HUES6 (cell line): ENCODE results near the gene DSTN.

Experiments
- H3K27ac ChIP-seq: 2 replicates; pipeline ENCODE4 v1.7.0; 2013; ENCODE audit warnings: low read depth, mild to moderate bottlenecking, low read length, inconsistent platforms
- H3K27me3 ChIP-seq: 2 replicates; pipeline ENCODE4 v1.6.1; 2013; ENCODE audit warnings: low read length; ENCODE audit not compliant: control insufficient read depth, insufficient read depth
- H3K36me3 ChIP-seq: 2 replicates; pipeline ENCODE4 v1.6.1; 2013; ENCODE audit warnings: low read length; ENCODE audit not compliant: control insufficient read depth, insufficient read depth
- H3K4me1 ChIP-seq: 2 replicates; pipeline ENCODE4 v1.6.1; 2013; ENCODE audit warnings: low read length; ENCODE audit not compliant: control insufficient read depth, insufficient read depth
- H3K4me3 ChIP-seq: 2 replicates; pipeline ENCODE4 v1.5.1; 2013; ENCODE audit warnings: low read depth, low read length
- H3K9ac ChIP-seq: one replicate; pipeline ENCODE4 v1.6.1; 2013; ENCODE audit warnings: mild to moderate bottlenecking, low read length
- H3K9me3 ChIP-seq: 2 replicates; pipeline ENCODE4 v1.6.1; 2013; ENCODE audit warnings: low read depth, low read length; ENCODE audit not compliant: control insufficient read depth, insufficient read depth

The DSTN gene

GRCh38 chr20:17565169-17565845 lies 4.6 kb upstream of the DSTN start:
- H3K36me3 ChIP-seq, result no peaks in the 10 kb centered on the region
- H3K27me3 ChIP-seq, result no peaks in the 10 kb centered on the region
- no peak overlapping the region for H3K9ac ChIP-seq
- H3K4me1 ChIP-seq, result peaks cover 12% of the 10 kb centered on the region
- H3K9me3 ChIP-seq, result peaks cover 4% of the 10 kb centered on the region; the same call in 1 of the 2 replicates
- no peak overlapping the region for H3K4me3 ChIP-seq
- no peak overlapping the region for H3K27ac ChIP-seq

- no peak overlapping the region for H3K27ac ChIP-seq
- H3K9ac ChIP-seq, result no peak overlapping the region
- H3K4me1 ChIP-seq, result peaks cover 16% of the 10 kb centered on the region
- H3K27me3 ChIP-seq, result no peaks in the 10 kb centered on the region
- H3K4me3 ChIP-seq, result no peak overlapping the region
- H3K9me3 ChIP-seq, result peaks cover 4% of the 10 kb centered on the region; the same call in 1 of the 2 replicates
- H3K36me3 ChIP-seq, result no peaks in the 10 kb centered on the region
Observed at GRCh38 chr20:17566345-17566744, 3.5 kb upstream of the DSTN start.

- Histone ChIP-seq H3K4me3 (peak overlapping the region; percentile 78), H3K9ac (peak overlapping the region; percentile 90), H3K27me3 (no peaks in the 10 kb centered on the region), H3K9me3 (peaks cover 4% of the 10 kb centered on the region; the same call in 1 of the 2 replicates), H3K27ac (peak overlapping the region; percentile 94; the same call in 1 of the 2 replicates), H3K36me3 (no peaks in the 10 kb centered on the region), H3K4me1 (peaks cover 27% of the 10 kb centered on the region)
Observed at GRCh38 chr20:17568045-17568788, 1.7 kb upstream of the DSTN start.

GRCh38 chr20:17568972-17569521 lies 828 bp upstream of the DSTN start:
- H3K27ac ChIP-seq, result peak overlapping the region; percentile 94
- H3K36me3 ChIP-seq, result no peaks in the 10 kb centered on the region
- no peaks in the 10 kb centered on the region for H3K27me3 ChIP-seq
- H3K4me3 ChIP-seq, result peak overlapping the region; percentile 78
- H3K9ac ChIP-seq, result peak overlapping the region; percentile 90
- H3K4me1 ChIP-seq, result peaks cover 34% of the 10 kb centered on the region
- peaks cover 4% of the 10 kb centered on the region; the same call in 1 of the 2 replicates for H3K9me3 ChIP-seq

- peaks cover 45% of the 10 kb centered on the region for H3K4me1 ChIP-seq
- H3K27me3 ChIP-seq, result no peaks in the 10 kb centered on the region
- H3K27ac ChIP-seq, result peak overlapping the region; percentile 92
- H3K9me3 ChIP-seq, result peaks cover 4% of the 10 kb centered on the region; the same call in 1 of the 2 replicates
- H3K36me3 ChIP-seq, result no peaks in the 10 kb centered on the region
- H3K4me3 ChIP-seq, result peak overlapping the region; percentile 78
- H3K9ac ChIP-seq, result peak overlapping the region; percentile 88
Observed at GRCh38 chr20:17570347-17571152, 675 bp downstream of the DSTN start.

GRCh38 chr20:17571153-17571527 lies 1.3 kb downstream of the DSTN start:
- H3K9ac ChIP-seq, result peak overlapping the region; percentile 88
- no peaks in the 10 kb centered on the region for H3K27me3 ChIP-seq
- peak overlapping the region; percentile 78 for H3K4me3 ChIP-seq
- peaks cover 4% of the 10 kb centered on the region; the same call in 1 of the 2 replicates for H3K9me3 ChIP-seq
- H3K27ac ChIP-seq, result no peak overlapping the region
- H3K36me3 ChIP-seq, result no peaks in the 10 kb centered on the region
- H3K4me1 ChIP-seq, result peaks cover 50% of the 10 kb centered on the region

- Histone ChIP-seq H3K4me3 (peak overlapping the region; percentile 78), H3K9ac (peak overlapping the region; percentile 40), H3K27ac (no peak overlapping the region)
Observed at GRCh38 chr20:17572034-17572638, 2.3 kb downstream of the DSTN start.

GRCh38 chr20:17573463-17573862 lies 3.6 kb downstream of the DSTN start:
- Histone ChIP-seq H3K27ac (no peak overlapping the region), H3K4me1 (peaks cover 43% of the 10 kb centered on the region), H3K9ac (no peak overlapping the region), H3K4me3 (no peak overlapping the region), H3K9me3 (no peaks in the 10 kb centered on the region), H3K36me3 (0 out of 2 replicates have a peak, but pooled peaks cover 2% of the 10 kb centered on the region), H3K27me3 (no peaks in the 10 kb centered on the region)

More at GRCh38 chr20:17572034-17572638, 2.3 kb downstream of the DSTN start:
- Histone ChIP-seq H3K27me3 (no peaks in the 10 kb centered on the region), H3K4me1 (peaks cover 50% of the 10 kb centered on the region), H3K9me3 (no peaks in the 10 kb centered on the region), H3K36me3 (no peaks in the 10 kb centered on the region)

GRCh38 chr20:17576215-17576614 lies 6.3 kb downstream of the DSTN start:
- Histone ChIP-seq H3K4me3 (no peak overlapping the region), H3K36me3 (0 out of 2 replicates have a peak, but pooled peaks cover 2% of the 10 kb centered on the region), H3K9me3 (no peaks in the 10 kb centered on the region), H3K9ac (no peak overlapping the region), H3K27ac (no peak overlapping the region), H3K4me1 (peaks cover 39% of the 10 kb centered on the region), H3K27me3 (no peaks in the 10 kb centered on the region)

- no peak overlapping the region for H3K27ac ChIP-seq
- no peak overlapping the region for H3K4me3 ChIP-seq
- H3K4me1 ChIP-seq, result peaks cover 14% of the 10 kb centered on the region
- H3K36me3 ChIP-seq, result 0 out of 2 replicates have a peak, but pooled peaks cover 2% of the 10 kb centered on the region
- H3K9ac ChIP-seq, result no peak overlapping the region
- no peaks in the 10 kb centered on the region for H3K9me3 ChIP-seq
- no peaks in the 10 kb centered on the region for H3K27me3 ChIP-seq
Observed at GRCh38 chr20:17579369-17580039, 9.6 kb downstream of the DSTN start.
